Transverse colon (tissue), 4 donors: ENCODE results near the gene LSM8. TPM values are rescaled to one million over a fixed set of nuclear protein-coding genes. Genes with fewer than 3 reads are reported as not detected.
A peak's percentile ranks its signal among the peaks of the same experiment; 100 is the strongest.

Experiments
- DNase-seq: peaks from one replicate; pipeline ENCODE4 v3.0.0-alpha.2; 2019
- H3K27ac ChIP-seq, 4 donors: fragments of 200-600 bp; sonication (generic); 2 replicates each; pipeline ENCODE4 v1.5.1; 2016 to 2018; ENCODE audit warnings: inconsistent platforms in 4 of 4
- H3K27me3 ChIP-seq: fragments of 200-600 bp; sonication (generic); 2 replicates; pipeline ENCODE4 v1.5.1; 2017; ENCODE audit warnings: inconsistent platforms
- H3K36me3 ChIP-seq, 4 donors: fragments of 200-600 bp; sonication (generic); 2 replicates each; pipeline ENCODE4 v1.5.1; 2017 to 2019; ENCODE audit warnings: inconsistent platforms in 4 of 4
- H3K4me1 ChIP-seq, 4 donors: fragments of 200-600 bp; sonication (generic); 2 replicates each; pipeline ENCODE4 v1.5.1; 2017 to 2020; ENCODE audit warnings: inconsistent platforms in 4 of 4
- H3K4me3 ChIP-seq, 4 donors: fragments of 200-600 bp; sonication (generic); 1 replicate in 1 of 4; 2 replicates in 3 of 4; pipeline versions ENCODE4 v1.5.1 to v1.6.1; 2017 to 2019; ENCODE audit warnings: inconsistent platforms in 4 of 4
- H3K9me3 ChIP-seq, 2 donors: fragments of 200-600 bp; sonication (generic); 2 replicates each; pipeline ENCODE4 v1.5.1; 2017 to 2019; ENCODE audit warnings: inconsistent platforms in 2 of 2
- EP300 ChIP-seq: sonication (generic); formaldehyde crosslinking; IDR thresholded peaks from one replicate; pipeline ENCODE4 v1.6.1; 2017; ENCODE audit warnings: antibody characterized with exemption, low read depth
- POLR2A ChIP-seq: fragments of 450-650 bp; IDR thresholded peaks from one replicate; pipeline ENCODE4 v1.6.1; 2016; ENCODE audit warnings: antibody characterized with exemption, mild to moderate bottlenecking, moderate library complexity
- POLR2AphosphoS5 ChIP-seq, 3 donors: sonication (generic); formaldehyde crosslinking; IDR thresholded peaks; one replicate each; pipeline ENCODE4 v1.6.1; 2016; ENCODE audit warnings: antibody characterized with exemption in 3 of 3
- WGBS, 2 donors: methylation state at CpG; one replicate each; pipeline ENCODE4 v1.1.5; 2018; ENCODE audit warnings: low coverage in 1 of 2; 5-methylcytosine and 5-hydroxymethylcytosine counted together
- in situ Hi-C, 4 donors: fragments of 200-750 bp; cut with MboI; loops; one replicate each; pipeline versions ENCODE4 v1.15.0 to v1.15.1; 2017; ENCODE audit warnings: low sequenced_read_pairs in 3 of 4, low pct_ligation_motif_present in 1 of 4, low pct_unique_long_range_greater_than_20kb in 1 of 4
- intact Hi-C: fragments of 100-400 bp; cut with DNase I; formaldehyde crosslinking; loops from one replicate; pipeline ENCODE4 v1.15.1; 2023; ENCODE audit warnings: low total_unique reads
- total RNA-seq, 4 donors: library from RNA; depleted of rRNA; stranded (reverse); fragments of >200 nt; gene quantifications; one replicate each; pipeline ENCODE4 v1.1.0, GENCODE V29; 2016
- TF ChIP-seq, protein P1 (sequence below), 5 experiments: fragments of 200-600 bp in 3 of 5; fragments of 450-650 bp in 2 of 5; sonication (generic) in 3 of 5; IDR thresholded peaks; 1 replicate in 2 of 5; 2 replicates in 3 of 5; pipeline ENCODE4 v1.5.1; 2016 to 2017; ENCODE audit warnings: antibody characterized with exemption in 5 of 5, inconsistent platforms in 3 of 5, mild to moderate bottlenecking in 2 of 5, moderate library complexity in 1 of 5

Gene LSM8
- total RNA-seq, 4 donors from 2014 or later, result 6.4 to 43.8 (median 19.3) TPM

DNA sequence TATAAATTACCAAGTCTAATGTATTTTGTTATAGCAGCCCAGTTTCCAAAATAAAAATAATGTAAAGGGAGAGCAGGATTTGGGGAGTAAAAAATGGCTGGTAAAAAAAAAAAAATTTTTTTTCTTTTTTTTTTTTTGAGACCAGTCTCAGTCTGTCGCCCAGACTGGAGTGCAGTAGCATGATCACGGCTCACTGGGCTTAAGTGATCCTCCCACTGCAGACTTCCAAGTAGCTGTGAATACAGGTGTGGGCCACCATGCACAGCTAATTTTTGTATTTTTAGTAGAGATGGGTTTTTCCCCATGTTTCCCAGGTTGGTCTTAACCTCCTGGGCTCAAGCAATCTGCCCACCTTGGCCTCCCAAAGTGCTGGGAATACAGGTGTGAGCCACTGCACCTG, 4.8 kb upstream of the LSM8 start:
- TF ChIP-seq POLR2AphosphoS5 (IDR thresholded peaks at IDR 0.05) (no peak), EP300 (no peak), POLR2A (no peak)
- TF ChIP-seq, protein P1, sequence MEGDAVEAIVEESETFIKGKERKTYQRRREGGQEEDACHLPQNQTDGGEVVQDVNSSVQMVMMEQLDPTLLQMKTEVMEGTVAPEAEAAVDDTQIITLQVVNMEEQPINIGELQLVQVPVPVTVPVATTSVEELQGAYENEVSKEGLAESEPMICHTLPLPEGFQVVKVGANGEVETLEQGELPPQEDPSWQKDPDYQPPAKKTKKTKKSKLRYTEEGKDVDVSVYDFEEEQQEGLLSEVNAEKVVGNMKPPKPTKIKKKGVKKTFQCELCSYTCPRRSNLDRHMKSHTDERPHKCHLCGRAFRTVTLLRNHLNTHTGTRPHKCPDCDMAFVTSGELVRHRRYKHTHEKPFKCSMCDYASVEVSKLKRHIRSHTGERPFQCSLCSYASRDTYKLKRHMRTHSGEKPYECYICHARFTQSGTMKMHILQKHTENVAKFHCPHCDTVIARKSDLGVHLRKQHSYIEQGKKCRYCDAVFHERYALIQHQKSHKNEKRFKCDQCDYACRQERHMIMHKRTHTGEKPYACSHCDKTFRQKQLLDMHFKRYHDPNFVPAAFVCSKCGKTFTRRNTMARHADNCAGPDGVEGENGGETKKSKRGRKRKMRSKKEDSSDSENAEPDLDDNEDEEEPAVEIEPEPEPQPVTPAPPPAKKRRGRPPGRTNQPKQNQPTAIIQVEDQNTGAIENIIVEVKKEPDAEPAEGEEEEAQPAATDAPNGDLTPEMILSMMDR (IDR thresholded peaks at IDR 0.05), result no peak

DNA sequence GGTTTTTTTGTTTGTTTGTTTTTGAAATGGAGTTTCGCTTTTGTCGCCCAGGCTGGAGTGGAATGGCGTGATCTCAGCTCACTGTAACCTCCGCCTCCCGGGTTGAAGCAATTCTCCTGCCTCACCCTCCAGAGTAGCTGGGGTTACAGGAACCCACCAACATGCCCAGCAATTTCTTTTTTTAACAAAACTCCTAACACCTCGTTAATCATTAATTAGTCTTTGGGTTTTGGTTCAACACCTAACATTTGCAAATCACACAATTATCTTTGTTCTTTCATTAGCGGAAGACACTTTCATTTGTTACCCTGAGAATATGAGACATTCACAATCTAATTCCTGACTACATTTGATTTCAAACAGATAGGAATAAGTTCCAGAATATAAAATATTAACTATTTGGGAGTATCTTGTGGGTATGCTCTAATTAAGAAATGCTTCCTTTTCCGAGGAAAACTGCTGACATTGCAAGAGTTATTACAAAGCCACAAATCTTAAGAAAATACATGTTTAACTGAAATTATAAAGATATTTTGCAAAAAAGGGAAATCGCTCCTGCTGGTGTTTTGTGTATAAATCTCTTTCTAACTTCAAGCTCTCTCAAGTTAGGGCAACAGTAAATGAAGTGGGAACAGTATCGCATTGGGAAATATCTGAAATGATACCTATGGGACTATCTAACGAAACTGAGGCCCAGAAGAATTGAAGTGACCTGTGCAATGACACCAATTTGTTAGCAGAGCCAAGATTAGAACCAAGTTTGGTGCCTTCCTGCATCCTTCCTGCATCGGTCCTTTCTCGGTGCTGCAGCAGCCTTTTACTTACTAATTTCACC, 1.2 kb upstream of the LSM8 start:
- Histone ChIP-seq H3K4me3 (peak overlapping the region; percentile 52 to 96 (median 80)), H3K9me3 (no peaks in the 10 kb centered on the region), H3K4me1 (peaks cover 9 to 35% (median 18%) of the 10 kb centered on the region in 4 donors), H3K27me3 (no peaks in the 10 kb centered on the region), H3K27ac (peak overlapping the region; percentile 91 to 96 (median 94)), H3K36me3 (no peaks in the 10 kb centered on the region)
- in situ Hi-C loops (loop anchor here in 1 of 4 donors (25.0 kb wide), 1 partner anchor 1221 kb away; the partner anchor contains the start of gene ST7), intact Hi-C loops (no loop called here)
- DNase-seq, result no peak
- WGBS, 2 donors, result 45 to 62% methylated on average over 10 to 13 of the region's 13 CpGs
- TF ChIP-seq POLR2A (no peak), POLR2AphosphoS5 (IDR thresholded peaks at IDR 0.05) (no peak), EP300 (no peak)
- TF ChIP-seq, protein P1 (IDR thresholded peaks at IDR 0.05), result no peak

More for the DNA sequence above, 4.8 kb upstream of the LSM8 start:
- Histone ChIP-seq H3K36me3 (no peaks in the 10 kb centered on the region), H3K4me1 (peaks cover 0 to 7% (median 3%) of the 10 kb centered on the region in 4 donors), H3K4me3 (no peak overlapping the region), H3K27me3 (no peaks in the 10 kb centered on the region), H3K27ac (no peak overlapping the region), H3K9me3 (no peaks in the 10 kb centered on the region)
- in situ Hi-C loops, result loop anchor here in 1 of 4 donors (25.0 kb wide), 1 partner anchor 1217 kb away; the partner anchor contains the start of gene ST7
- DNase-seq, result no peak
- intact Hi-C loops, result no loop called here
- WGBS, 2 donors, result 44 to 89% methylated on average over 2 of the region's 2 CpGs

DNA sequence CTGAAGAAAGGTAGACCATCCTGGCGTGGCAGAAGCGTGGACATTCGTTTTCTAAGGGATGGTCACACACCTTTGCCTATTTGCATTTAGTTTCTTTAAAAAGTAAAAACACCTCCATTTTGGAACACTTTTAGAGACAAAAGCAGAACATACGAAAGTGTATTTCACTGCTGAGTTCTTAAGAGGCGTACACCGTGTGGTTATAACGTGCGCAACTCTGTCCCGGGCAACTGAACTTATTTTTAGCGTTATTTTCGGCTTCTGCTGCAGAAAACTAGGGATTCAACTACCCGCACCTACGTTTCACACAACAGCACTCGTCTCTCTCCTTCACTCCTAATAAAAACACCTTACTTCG, 557 bp upstream of the LSM8 start:
- H3K36me3 ChIP-seq, result peaks cover 0 to 4% (median 0%) of the 10 kb centered on the region in 4 donors
- intact Hi-C loops, result no loop called here
- H3K27ac ChIP-seq, result peak overlapping the region; percentile 91 to 96 (median 94)
- in situ Hi-C loops, result loop anchor here in 1 of 4 donors (25.0 kb wide), 1 partner anchor 1221 kb away; the partner anchor contains the start of gene ST7
- H3K9me3 ChIP-seq, result no peaks in the 10 kb centered on the region
- H3K27me3 ChIP-seq, result no peaks in the 10 kb centered on the region
- 0 to 2% methylated on average over 13 to 15 of the region's 15 CpGs for WGBS, 2 donors
- TF ChIP-seq, protein P1 (IDR thresholded peaks at IDR 0.05), result no peak
- no peak for TF ChIP-seq EP300
- peaks cover 9 to 35% (median 18%) of the 10 kb centered on the region in 4 donors for H3K4me1 ChIP-seq
- no peak for DNase-seq
- peak overlapping the region; percentile 52 to 96 (median 80) for H3K4me3 ChIP-seq

DNA sequence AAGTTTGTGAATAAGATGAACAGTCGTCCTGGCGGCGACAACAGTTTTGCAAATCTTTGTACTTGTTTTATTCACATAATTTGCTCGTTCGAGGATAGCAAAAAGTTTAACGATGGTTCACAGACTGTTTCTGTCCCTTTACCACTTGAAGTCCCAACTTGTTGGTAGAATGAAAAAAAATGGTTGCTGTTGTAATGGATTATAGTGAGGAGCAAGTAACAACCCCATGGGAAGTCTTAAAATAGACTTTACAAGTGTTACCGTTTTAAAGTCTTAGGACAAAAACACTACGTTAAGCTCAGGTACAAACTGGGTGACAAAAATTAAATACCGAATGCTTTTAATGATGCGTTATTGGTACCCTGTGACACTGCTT, 589 bp downstream of the LSM8 start:
- Histone ChIP-seq H3K36me3 (peaks cover 0 to 15% (median 4%) of the 10 kb centered on the region in 4 donors), H3K27ac (peak overlapping the region; percentile 91 to 96 (median 94)), H3K4me1 (peaks cover 9 to 35% (median 18%) of the 10 kb centered on the region in 4 donors), H3K4me3 (peak overlapping the region; percentile 66 to 96 (median 80)), H3K27me3 (no peaks in the 10 kb centered on the region), H3K9me3 (no peaks in the 10 kb centered on the region)
- in situ Hi-C loops, result loop anchor here in 1 of 4 donors (25.0 kb wide), 1 partner anchor 1222 kb away; the partner anchor contains the start of gene ST7
- no peak for DNase-seq
- TF ChIP-seq EP300 (no peak), POLR2A (no peak), POLR2AphosphoS5 (IDR thresholded peaks at IDR 0.05) (no peak)
- TF ChIP-seq, protein P1 (IDR thresholded peaks at IDR 0.05), result no peak
- WGBS, 2 donors, result 4 to 7% methylated on average over 10 of the region's 10 CpGs
- intact Hi-C loops, result no loop called here
